Urinary bladder (tissue), 4 donors: ENCODE results near the gene BLOC1S1. TPM values are rescaled to one million over a fixed set of nuclear protein-coding genes. Genes with fewer than 3 reads are reported as not detected.

ENCODE experiments used
- DNase-seq: peaks from one replicate; pipeline ENCODE4 v3.0.0-alpha.2; 2015; ENCODE audit errors: extremely low spot score
- H3K27ac ChIP-seq: one replicate; pipeline ENCODE4 v1.5.1; 2013; ENCODE audit warnings: low read depth, mild to moderate bottlenecking, moderate library complexity
- H3K36me3 ChIP-seq: one replicate; pipeline ENCODE4 v1.6.1; 2013; ENCODE audit warnings: mild to moderate bottlenecking, moderate library complexity; ENCODE audit not compliant: insufficient read depth
- H3K4me1 ChIP-seq: one replicate; pipeline ENCODE4 v1.6.1; 2013; ENCODE audit warnings: mild to moderate bottlenecking, moderate library complexity; ENCODE audit not compliant: insufficient read depth
- H3K4me3 ChIP-seq: one replicate; pipeline ENCODE4 v1.5.1; 2013; ENCODE audit warnings: low read depth, low read length
- WGBS: extraction: QIAGEN DNeasy Blood & Tissue Kit; methylation state at CpG from one replicate; pipeline ENCODE4 v1.1.7; 2013; 5-methylcytosine and 5-hydroxymethylcytosine counted together
- polyA plus RNA-seq: library from polyadenylated mRNA; stranded (reverse); fragments of 200-250 nt; gene quantifications from one replicate; pipeline ENCODE4 v1.2.3, GENCODE V29; 2013
- total RNA-seq: library from RNA; depleted of rRNA; stranded (reverse); fragments of >200 nt; gene quantifications from one replicate; pipeline ENCODE4 v1.2.3, GENCODE V29; 2014
- donor health status: healthy with polysubstance abuse.
- donor health status: healthy.

Gene BLOC1S1
- total and polyA plus RNA-seq, 2 donors: 48.4 to 237 TPM

DNA sequence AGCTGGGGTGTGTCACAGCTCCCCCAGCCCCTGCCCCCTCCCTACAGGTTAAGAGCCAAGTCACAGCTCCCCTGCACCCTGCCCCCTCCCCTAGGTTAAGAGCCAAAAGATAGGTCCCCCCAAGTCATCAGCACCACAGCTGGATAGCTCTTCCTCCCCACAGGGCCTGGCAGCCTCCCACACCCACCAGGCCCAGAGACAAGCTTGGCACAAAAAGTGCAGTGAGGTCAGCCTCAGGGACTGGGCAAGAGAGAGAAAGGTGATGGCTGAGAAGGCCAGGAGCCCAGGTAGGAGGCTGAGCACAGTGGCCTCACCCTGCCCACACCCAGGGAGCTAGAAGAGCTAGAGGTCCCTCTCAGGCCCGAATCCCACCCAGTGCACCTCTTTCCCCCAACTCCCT, 16.9 kb upstream of the BLOC1S1 start:
- DNase-seq: no peak
- no peak overlapping the region for H3K27ac ChIP-seq
- WGBS: 92% methylated on average over 1 of the region's 1 CpG
- H3K36me3 ChIP-seq: no peaks in the 10 kb centered on the region
- H3K4me1 ChIP-seq: no peaks in the 10 kb centered on the region
- no peak overlapping the region for H3K4me3 ChIP-seq

DNA sequence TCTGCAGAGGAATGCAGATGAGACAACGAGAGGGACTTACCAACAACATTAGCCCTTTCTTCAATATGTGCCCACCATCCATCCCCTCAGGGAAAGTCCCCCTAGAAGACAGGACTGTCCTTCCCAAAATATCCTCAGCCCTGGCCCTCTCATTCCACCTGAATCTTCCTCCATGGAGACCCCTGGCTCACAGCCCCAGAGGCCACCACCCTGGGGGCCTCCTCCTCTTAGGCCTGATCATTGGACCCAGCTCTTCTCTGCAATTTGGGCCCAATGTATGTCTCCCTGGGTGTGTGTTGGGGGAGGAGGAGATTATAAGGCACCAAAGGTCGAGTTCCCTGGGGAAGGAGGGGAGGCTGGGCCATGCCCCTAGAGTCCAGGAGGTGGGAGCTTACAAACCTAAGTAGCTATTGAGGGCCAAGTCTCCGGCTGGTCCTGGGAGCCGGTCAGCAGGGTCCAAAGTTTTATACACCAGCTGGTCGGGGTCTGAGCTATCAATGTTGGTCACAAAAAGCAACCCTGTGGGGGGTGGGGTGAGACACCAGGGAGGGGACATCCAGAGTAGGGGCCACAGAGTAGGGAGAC, 16.3 kb upstream of the BLOC1S1 start:
- no peak for DNase-seq
- WGBS: 73% methylated on average over 5 of the region's 5 CpGs
- H3K36me3 ChIP-seq: no peaks in the 10 kb centered on the region
- H3K4me1 ChIP-seq: no peaks in the 10 kb centered on the region
- H3K4me3 ChIP-seq: no peak overlapping the region
- no peak overlapping the region for H3K27ac ChIP-seq

DNA sequence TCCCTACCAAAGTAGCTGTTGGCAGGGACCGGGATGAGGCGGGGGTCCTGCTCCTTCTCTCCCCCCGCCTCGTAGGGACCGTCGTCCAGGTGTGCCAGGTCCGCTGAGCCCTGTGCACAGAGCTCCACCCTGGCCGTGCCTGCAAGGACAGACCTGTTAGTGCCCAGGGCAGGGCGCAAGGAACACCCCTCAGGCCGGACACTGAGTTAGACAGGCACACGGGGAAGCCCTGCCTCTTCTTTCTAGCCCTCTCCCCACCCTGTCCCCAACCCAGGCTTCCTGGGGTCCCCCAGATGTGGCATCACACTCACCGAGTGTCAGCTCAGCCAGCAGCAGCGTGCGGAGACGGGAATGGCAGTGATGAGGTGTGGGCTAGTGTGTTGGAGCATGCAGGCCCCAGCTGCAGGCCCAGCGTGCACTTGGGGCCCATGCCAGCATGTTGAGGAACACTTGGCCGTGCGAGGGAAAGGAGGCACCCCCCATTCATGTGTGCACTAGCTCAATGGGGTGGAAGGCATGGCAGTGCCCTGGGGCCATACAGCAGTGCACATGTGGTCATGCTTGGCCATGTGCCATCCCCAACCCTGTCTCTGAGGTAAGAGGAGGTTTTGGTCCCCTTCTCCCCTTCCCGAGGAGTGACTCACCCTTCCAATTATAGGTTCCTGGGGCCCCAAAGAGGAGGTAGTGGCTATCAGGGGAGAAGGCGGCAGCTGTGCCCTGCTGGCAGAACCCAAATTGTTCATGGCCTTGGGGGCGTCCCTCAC, 15.4 kb upstream of the BLOC1S1 start:
- Histone ChIP-seq H3K36me3 (no peaks in the 10 kb centered on the region), H3K4me3 (no peak overlapping the region), H3K4me1 (no peaks in the 10 kb centered on the region), H3K27ac (no peak overlapping the region)
- WGBS: 81% methylated on average over 21 of the region's 21 CpGs
- no peak for DNase-seq

DNA sequence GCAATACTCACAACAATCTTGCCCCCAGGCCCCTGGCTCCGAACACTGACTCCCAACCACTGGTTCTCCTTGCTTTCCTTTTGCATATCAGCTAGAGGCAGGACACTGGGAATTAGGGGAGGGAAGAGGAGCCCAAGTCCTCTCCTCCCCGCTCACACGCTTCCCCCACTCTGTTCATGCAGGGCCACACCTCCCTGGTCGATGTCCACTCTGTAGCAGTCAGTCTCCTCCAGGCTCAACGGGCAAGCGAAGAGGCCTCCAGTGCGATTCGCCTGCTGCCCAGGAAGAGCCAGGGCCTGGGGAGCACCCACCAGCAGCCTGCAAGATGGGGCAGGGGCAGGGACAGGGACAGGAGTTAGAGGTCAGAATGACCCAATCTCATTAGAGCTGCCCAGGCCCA, 13.0 kb upstream of the BLOC1S1 start:
- H3K4me3 ChIP-seq: no peak overlapping the region
- no peaks in the 10 kb centered on the region for H3K4me1 ChIP-seq
- WGBS: 82% methylated on average over 8 of the region's 8 CpGs
- no peak overlapping the region for H3K27ac ChIP-seq
- no peaks in the 10 kb centered on the region for H3K36me3 ChIP-seq
- DNase-seq: no peak

DNA sequence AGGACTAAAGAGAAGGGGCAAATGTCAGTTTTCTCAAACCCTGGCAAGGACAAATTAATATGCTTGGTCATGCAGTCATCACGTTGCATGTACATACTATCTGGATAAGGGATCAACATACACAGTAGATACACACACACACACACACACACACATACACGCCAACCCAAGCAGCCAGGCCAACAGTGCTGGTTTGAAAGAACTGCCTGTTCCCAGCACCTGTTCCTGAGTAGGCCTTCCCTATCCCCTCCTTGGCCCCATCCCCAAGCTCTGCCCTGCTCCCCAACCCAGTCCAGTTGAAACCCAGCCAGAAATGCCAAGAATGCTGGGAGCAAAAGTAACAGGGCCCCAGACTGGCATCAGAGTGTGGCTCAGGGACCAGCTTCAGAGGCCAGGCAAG, 12.6 kb upstream of the BLOC1S1 start:
- no peak overlapping the region for H3K4me3 ChIP-seq
- no peaks in the 10 kb centered on the region for H3K36me3 ChIP-seq
- no peak for DNase-seq
- no peak overlapping the region for H3K27ac ChIP-seq
- no peaks in the 10 kb centered on the region for H3K4me1 ChIP-seq
- 56% methylated on average over 2 of the region's 2 CpGs for WGBS

DNA sequence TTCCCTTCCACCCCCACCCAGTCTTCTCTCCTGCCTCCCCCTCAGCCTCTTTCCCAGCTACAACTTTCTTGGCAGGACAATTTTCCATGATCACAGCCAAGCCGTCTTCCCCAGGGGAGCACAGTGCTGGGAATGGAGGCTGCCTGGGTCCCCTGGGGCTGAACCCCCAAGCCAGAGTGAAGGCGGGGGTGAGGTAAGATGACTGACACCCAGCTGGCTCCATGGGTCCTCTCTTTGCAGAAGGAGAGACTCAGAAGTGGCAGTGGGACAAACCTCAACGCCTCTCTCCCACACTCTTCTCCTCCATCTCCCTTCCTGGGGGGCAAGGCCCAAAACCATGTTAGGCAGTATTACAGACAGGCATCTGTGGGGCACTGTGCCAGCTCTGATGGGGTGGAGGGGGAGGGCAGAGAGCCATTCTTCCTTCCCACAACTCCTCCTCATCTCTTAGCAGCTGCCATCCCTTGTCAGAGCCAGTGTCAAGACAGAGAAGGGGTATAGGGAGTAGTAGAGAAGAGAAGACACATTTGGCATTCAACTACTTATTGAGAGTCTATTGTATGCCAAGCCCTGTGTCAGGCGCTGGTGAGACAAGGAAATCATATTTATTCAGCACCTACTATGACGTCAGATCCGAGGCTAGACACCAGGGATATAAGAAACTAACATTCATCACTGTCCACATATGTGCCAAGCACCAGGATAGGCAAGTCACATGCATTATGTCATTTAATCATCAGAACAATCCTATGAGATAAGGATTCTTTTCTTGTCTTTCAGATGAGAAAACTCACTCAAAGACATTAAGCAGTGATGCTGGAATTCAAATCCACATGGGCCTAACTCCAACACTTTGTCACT, 11.7 kb upstream of the BLOC1S1 start:
- no peak for DNase-seq
- Histone ChIP-seq H3K27ac (no peak overlapping the region), H3K4me1 (peaks cover 3% of the 10 kb centered on the region), H3K36me3 (no peaks in the 10 kb centered on the region), H3K4me3 (no peak overlapping the region)
- 58% methylated on average over 6 of the region's 6 CpGs for WGBS

DNA sequence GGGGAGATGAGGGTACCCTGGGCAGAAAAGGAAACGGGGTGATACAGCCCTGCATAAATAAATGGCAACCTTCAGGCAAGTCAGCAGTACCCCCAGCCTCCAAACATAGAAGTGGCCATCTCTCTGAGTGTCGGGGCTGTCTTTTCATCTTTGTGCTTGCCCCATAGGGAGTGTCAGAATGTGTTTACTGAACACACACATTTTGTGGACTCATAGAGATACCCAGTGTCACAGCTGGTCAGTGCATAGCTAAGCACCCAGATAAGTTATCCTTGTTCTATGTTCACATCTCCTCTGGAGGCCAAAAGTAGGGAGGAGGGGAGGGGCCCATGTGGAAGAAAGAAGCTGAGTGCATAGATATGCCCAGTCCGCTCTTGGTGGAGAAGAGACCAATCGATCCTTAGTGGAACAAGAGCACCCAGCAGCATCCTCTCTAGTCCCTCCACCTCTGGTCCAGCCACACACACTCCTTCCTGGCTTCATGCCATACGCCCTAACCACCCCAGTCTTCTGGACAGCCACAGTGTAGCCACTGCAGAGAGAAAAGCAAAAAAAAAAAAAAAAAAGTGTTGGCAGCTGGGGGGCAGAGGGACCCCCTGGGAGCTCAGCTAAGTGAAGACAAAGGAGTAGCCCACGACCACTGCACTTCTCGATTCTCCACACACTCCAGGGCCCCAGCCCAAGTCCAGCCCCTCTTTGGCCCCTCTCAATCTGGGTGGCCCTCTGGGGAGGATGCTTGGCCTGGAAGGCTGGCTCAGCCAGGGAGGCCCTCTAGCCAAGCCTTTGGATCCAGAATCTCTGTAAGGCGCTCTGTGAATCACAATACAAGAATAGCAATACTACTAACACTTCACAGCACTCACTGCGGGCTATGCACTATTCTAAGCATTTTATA, 10.8 kb upstream of the BLOC1S1 start:
- 54% methylated on average over 9 of the region's 9 CpGs for WGBS

DNA sequence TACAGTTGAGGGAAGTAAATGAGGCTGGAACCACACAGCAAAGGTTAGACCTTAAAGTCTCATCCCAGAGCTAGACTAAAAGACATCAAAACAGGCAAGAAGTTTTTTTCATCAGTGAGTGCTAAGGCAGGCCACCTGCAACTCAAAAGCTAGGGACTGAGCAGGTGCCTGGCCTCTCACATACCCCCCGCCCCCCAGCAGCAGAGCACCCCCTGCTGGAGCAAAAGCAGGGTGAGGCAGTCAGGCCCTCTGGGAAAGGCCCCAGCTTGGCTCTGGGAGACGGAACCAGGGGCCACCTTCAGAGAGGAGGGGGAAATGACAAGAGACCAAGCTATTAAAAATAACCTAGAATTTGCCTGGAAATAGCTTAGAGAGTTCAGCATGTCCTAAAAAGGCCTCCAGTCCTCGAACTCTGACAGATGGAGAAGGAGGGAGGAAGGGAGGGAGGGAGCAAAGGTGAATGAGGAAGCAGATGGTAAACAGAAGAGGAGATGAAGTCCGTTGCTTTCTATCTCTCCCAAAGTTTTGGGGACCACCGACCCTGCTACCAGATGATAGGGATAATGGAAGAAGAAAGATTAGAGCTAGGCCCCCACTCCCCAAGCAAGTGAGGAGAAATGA, 10.0 kb upstream of the BLOC1S1 start:
- 40% methylated on average over 5 of the region's 5 CpGs for WGBS
- Histone ChIP-seq H3K36me3 (no peaks in the 10 kb centered on the region), H3K27ac (no peak overlapping the region), H3K4me1 (peaks cover 3% of the 10 kb centered on the region), H3K4me3 (no peak overlapping the region)
- DNase-seq: no peak

More for the DNA sequence above, 10.8 kb upstream of the BLOC1S1 start:
- Histone ChIP-seq H3K36me3 (no peaks in the 10 kb centered on the region), H3K27ac (no peak overlapping the region), H3K4me3 (no peak overlapping the region), H3K4me1 (peaks cover 3% of the 10 kb centered on the region)
- DNase-seq: no peak

DNA sequence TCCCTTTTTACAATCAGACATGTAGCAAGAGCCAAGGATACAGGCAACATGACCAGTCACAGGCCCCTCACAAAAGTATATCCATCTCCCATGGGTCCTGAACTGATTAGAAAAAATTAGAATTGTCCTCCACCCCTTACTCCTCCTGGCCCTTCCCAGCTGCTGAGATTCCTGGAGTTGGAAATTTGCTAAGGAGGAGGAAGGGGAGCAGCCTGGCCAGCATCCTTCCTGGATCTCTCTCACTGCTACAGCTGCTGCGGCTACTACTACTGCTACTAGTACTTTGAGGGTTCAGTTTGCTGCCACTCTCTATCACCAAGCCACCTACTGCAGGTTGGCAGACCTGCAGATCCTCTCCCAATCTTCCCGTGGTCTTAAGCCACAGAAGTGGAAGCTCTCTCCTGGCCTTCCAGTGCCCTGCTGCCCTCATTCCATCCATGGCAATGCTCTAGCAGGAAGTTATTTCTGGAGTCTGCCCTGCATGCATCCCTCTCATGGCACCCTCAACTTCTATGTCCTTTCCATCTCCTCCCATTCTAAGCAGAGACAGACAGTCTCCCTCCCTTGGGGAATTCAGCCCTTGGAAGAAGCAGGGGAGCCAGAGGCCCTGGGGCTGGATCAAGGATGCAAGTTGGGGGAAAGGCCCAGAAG, 9.2 kb upstream of the BLOC1S1 start:
- DNase-seq: no peak
- no peaks in the 10 kb centered on the region for H3K36me3 ChIP-seq
- peak overlapping the region; percentile 60 for H3K4me3 ChIP-seq
- no peak overlapping the region for H3K27ac ChIP-seq
- 44% methylated on average over 2 of the region's 2 CpGs for WGBS
- peaks cover 3% of the 10 kb centered on the region for H3K4me1 ChIP-seq

DNA sequence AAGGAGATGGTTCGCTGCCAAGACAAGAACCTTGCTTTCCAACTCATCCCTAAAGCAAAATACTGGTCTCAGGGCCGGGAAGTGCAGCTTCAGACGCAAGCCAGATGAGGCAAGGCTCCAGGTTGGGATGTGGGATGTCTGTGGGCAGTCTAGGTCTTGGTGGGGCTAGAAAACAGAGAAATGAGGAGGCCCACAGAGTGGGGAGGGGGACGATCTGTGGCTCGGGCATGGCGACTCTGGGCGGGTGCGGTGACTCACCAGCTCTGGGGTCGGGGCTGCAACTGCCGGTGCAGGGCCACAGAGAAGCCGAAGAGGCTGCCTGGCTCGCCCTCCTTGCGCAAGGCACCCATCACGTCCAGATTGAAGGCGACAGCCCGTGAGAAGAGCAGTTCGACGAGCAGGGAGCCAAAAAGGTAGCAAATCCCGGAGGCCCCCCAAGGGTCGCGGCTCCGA, 8.6 kb upstream of the BLOC1S1 start:
- H3K4me3 ChIP-seq: peak overlapping the region; percentile 60
- 6% methylated on average over 22 of the region's 22 CpGs for WGBS
- DNase-seq: no peak
- H3K27ac ChIP-seq: no peak overlapping the region
- no peaks in the 10 kb centered on the region for H3K36me3 ChIP-seq
- peaks cover 3% of the 10 kb centered on the region for H3K4me1 ChIP-seq

DNA sequence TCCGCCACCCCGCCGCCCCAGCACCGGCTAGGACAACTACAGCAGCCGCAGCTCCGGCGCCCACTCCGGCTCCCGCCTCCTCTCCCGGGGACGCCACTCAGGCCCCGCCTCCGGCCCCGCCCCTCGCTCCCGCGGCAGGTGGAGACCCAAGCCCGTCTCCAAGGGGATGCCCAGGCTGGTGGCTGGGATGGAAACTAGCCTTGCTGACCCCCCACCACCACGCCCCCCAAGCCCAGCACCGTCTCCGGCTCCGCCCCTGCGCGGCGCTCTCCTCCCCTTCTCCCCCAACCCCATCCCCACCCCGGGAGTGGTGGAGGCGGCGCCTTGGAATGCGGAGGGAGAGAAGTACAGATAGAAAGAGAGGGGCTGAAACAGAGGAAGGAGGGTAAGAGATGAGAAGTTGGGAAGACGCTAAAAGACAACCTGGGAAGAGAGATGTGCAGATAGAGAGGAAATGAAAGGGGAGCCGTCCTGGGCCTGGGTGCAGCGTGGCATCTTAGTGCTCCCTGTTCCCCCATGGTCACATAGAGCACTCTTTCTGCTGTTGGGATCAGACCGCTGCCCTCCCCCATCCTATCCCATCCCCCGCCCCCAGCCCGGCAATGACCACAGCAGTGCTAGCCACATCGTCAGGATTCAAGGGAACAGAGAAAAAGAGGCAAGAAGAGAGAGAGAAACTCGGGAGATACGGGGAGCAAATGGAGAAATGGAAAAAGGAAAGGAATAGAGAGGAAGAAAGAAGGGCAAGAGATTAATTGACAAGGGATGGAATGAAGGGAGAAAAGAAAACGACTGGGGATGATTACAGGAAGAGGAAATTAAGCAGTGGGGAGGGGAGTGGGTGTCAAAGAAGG, 7.8 kb upstream of the BLOC1S1 start, which contains the start of gene ITGA7:
Gene ITGA7 (minus strand): TSS at position 64 of the 854 bp plus-strand sequence. CDS start 222 bp downstream, outside the sequence.
- under 1% methylated on average over 39 of the region's 39 CpGs for WGBS
- H3K36me3 ChIP-seq: no peaks in the 10 kb centered on the region
- no peak within 1 kb of the TSS for H3K27ac ChIP-seq
- no peak for DNase-seq
- H3K4me3 ChIP-seq: peak within 1 kb of the TSS; percentile 60
- H3K4me1 ChIP-seq: peaks cover 3% of the 10 kb centered on the region
